Measurements from ENCODE around the gene ANKRD63. TPM values are rescaled to one million over a fixed set of nuclear protein-coding genes. Genes with fewer than 3 reads are reported as not detected.

The ANKRD63 gene
- total and polyA plus RNA-seq, 2 of the 8 experiments (the other 6 are each of a cell fraction or from before 2014, with no cell fraction given) = 0.18 to 0.26 TPM

DNA sequence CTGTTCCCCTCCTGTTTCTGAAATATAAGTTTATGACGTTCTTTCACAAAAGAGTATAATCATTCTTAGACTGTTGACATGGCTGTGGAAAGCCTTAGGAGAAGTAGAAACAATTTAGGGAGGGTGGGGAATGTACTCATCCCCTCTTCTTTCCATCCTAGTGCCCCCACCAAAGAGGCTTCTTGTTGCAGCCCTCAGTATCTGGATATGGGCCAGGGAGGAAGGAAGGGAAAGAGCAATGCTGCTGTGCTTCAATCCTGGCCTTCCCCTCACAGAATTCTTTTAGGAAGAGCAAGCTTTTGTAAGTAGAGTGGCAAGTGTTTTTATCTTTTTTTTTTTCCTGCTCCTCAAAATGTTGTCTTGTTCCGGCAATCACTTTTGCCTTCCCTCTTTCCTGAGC lies 42.3 kb upstream of the ANKRD63 start:
- Histone ChIP-seq H3K23me2 (ENCODE audit: low read depth, low read length) (peaks cover 13% of the 10 kb centered on the region), H3K4me1 (replicated peaks in 1 of 4; ENCODE audit: control insufficient read depth in 3 of 4, insufficient read depth in 4 of 4, low read length in 3 of 4) (peaks cover 23 to 48% (median 35%) of the 10 kb centered on the region in 4 experiments), H3K9ac (replicated peaks in 1 of 4; ENCODE audit: extremely low read depth in 1 of 4, low read depth in 3 of 4, low read length in 3 of 4) (no peak overlapping the region), H2BK20ac (ENCODE audit: low read length) (no peak overlapping the region), H3K18ac (ENCODE audit: extremely low read depth, low read length) (no peak overlapping the region), H4K91ac (replicated peaks; ENCODE audit: insufficient read length, low read length) (no peak overlapping the region), H2AFZ (ENCODE audit: low read length) (no peak overlapping the region), H2BK120ac (replicated peaks; ENCODE audit: low read depth, low read length) (no peak overlapping the region), H3K14ac (ENCODE audit: insufficient read length) (no peak overlapping the region), H3K23ac (ENCODE audit: insufficient read length) (no peak overlapping the region), H3K79me1 (ENCODE audit: low read depth, low read length) (no peaks in the 10 kb centered on the region; the same call in 1 of the 2 replicates), H2BK15ac (ENCODE audit: low read length) (no peak overlapping the region), H3K56ac (replicated peaks; ENCODE audit: insufficient read length, low read depth, low read length) (no peak overlapping the region), H3K36me3 (ENCODE audit: control insufficient read depth in 2 of 4, insufficient read depth in 4 of 4, low read length in 3 of 4) (peaks cover 0 to 11% (median 0%) of the 10 kb centered on the region in 4 experiments; a peak in 3 of 8 replicates), H4K8ac (ENCODE audit: extremely low read depth, insufficient read depth, low read length) (no peak overlapping the region), H3K4ac (replicated peaks; ENCODE audit: insufficient read length, low read depth, low read length) (no peak overlapping the region), H2BK5ac (ENCODE audit: low read depth, low read length) (no peak overlapping the region), H4K20me1 (replicated peaks in 1 of 2; ENCODE audit: control insufficient read depth in 1 of 2, insufficient read depth in 2 of 2, low read length in 2 of 2) (no peaks in the 10 kb centered on the region), H4K5ac (ENCODE audit: insufficient read length, low read depth, low read length) (no peak overlapping the region), H3K4me3 (ENCODE audit: extremely low read depth in 1 of 4, insufficient read depth in 2 of 4, low read depth in 3 of 4, low read length in 4 of 4) (peak overlapping the region; percentile 62 to 79 (median 70); a peak in 7 of 8 replicates), H2BK12ac (ENCODE audit: low read depth, low read length) (no peak overlapping the region), H3K9me3 (ENCODE audit: insufficient read depth in 2 of 2, low read depth in 1 of 2, low read length in 1 of 2) (no peaks in the 10 kb centered on the region; a peak in 1 of 4 replicates), H3K27me3 (replicated peaks in 1 of 4; ENCODE audit: control insufficient read depth in 3 of 4, extremely low read depth in 1 of 4, insufficient read depth in 3 of 4, low read length in 3 of 4) (peaks cover 0 to 20% (median 9%) of the 10 kb centered on the region in 4 experiments; a peak in 4 of 7 replicates), H2AK5ac (ENCODE audit: low read depth, low read length) (no peak overlapping the region), H3K27ac (ENCODE audit: low read depth, low read length) (no peak overlapping the region), H3K4me2 (ENCODE audit: insufficient read depth in 1 of 2, low read depth in 2 of 2, low read length in 2 of 2) (peak overlapping the region; percentile 79 to 82), H3K79me2 (ENCODE audit: control insufficient read depth in 1 of 2, insufficient read depth in 2 of 2, low read length in 2 of 2) (peaks cover 0 to 14% of the 10 kb centered on the region in 2 experiments; a peak in 3 of 4 replicates)
- TF ChIP-seq CTCF (IDR thresholded peaks at IDR 0.05; ENCODE audit: control extremely low read depth in 1 of 3, insufficient read depth in 1 of 3, low read depth in 1 of 3, low read length in 3 of 3) (no peak), SUZ12 (IDR thresholded peaks at IDR 0.05; ENCODE audit: low read length) (0 out of 2 replicates have a peak, but pooled peaks have one; percentile 3)
- DNase-seq (ENCODE audit: low read depth in 1 of 2, low spot score in 2 of 2) (no peak), FAIRE-seq (no peak)
- WGBS, 2 experiments (ENCODE audit: extremely low coverage in 1 of 2, insufficient coverage in 1 of 2, insufficient read length in 1 of 2, insufficient replicate concordance in 2 of 2, low coverage in 1 of 2, low lambda C conversion rate in 2 of 2, missing lambda C conversion rate in 1 of 2) = 83% methylated on average over 2 of the region's 2 CpGs; no CpG with 5 or more reads in 1 of the 2 experiments
- POLR2A ChIA-PET (ENCODE audit: partially characterized antibody) = interaction anchor here (0.7 to 5.6 kb wide), 7 partner anchors 12 to 115 kb away, joined by 3 to 66 read pairs (median 3); partner anchors contain the start of gene CCDC9B
- CTCF ChIA-PET (ENCODE audit: partially characterized antibody) = interaction anchor here (0.9 to 21.1 kb wide), 9 partner anchors 13 to 169 kb away, joined by 3 to 295 read pairs (median 5); partner anchors contain the start of gene CCDC9B

Data from H1 (cell line).